H1 (cell line): ENCODE measurements around the gene STIM2. TPM values are rescaled to one million over a fixed set of nuclear protein-coding genes. Genes with fewer than 3 reads are reported as not detected.

Experiments used
- BRCA1 ChIP-seq: IDR thresholded peaks from 2 replicates; pipeline ENCODE4 v1.6.1; 2012; ENCODE audit warnings: low read depth, low read length, improper control_type of control experiment
- EGR1 ChIP-seq: IDR thresholded peaks from 2 replicates; pipeline ENCODE4 v1.6.1; 2011; ENCODE audit warnings: low read depth, low read length, borderline replicate concordance
- EZH2 ChIP-seq: fragments of 200-600 bp; sonication (generic); IDR thresholded peaks from 2 replicates; pipeline ENCODE4 v1.7.1; 2012; ENCODE audit warnings: low read depth, mild to moderate bottlenecking, moderate library complexity, low read length, inconsistent platforms; ENCODE audit not compliant: severe bottlenecking
- GABPA ChIP-seq: IDR thresholded peaks from 2 replicates; pipeline ENCODE4 v1.6.1; 2011; ENCODE audit warnings: mild to moderate bottlenecking, low read length, moderate library complexity, borderline replicate concordance; ENCODE audit not compliant: insufficient read depth
- HDAC6 ChIP-seq: IDR thresholded peaks from one replicate; pipeline ENCODE4 v1.7.1; 2012; ENCODE audit warnings: low read depth, mild to moderate bottlenecking, inconsistent platforms, low read length, moderate library complexity
- JUND ChIP-seq: IDR thresholded peaks from 2 replicates; pipeline ENCODE4 v1.6.1; 2011; ENCODE audit warnings: mild to moderate bottlenecking, improper control_type of control experiment, low read length
- PHF8 ChIP-seq: fragments of 200-600 bp; sonication (generic); conservative IDR thresholded peaks from 2 replicates; pipeline ENCODE4 v1.7.1; 2012; ENCODE audit warnings: low read depth, mild to moderate bottlenecking, inconsistent platforms, low read length, moderate library complexity
- POLR2AphosphoS5 ChIP-seq: IDR thresholded peaks from 2 replicates; pipeline ENCODE4 v1.6.1; 2011; ENCODE audit warnings: low read depth, low read length
- RBBP5 ChIP-seq: IDR thresholded peaks from 2 replicates; pipeline ENCODE4 v1.7.1; 2012; ENCODE audit warnings: low read depth, mild to moderate bottlenecking, inconsistent platforms, low read length, moderate library complexity, borderline replicate concordance
- SUZ12 ChIP-seq: fragments of 200-600 bp; sonication (generic); IDR thresholded peaks from 2 replicates; pipeline ENCODE4 v1.6.1; 2012; ENCODE audit warnings: mild to moderate bottlenecking, inconsistent platforms, low read length, moderate library complexity, mixed read lengths
- TAF7 ChIP-seq: optimal IDR thresholded peaks from 2 replicates; pipeline ENCODE3; 2011; ENCODE audit warnings: low read depth, mild to moderate bottlenecking, inconsistent platforms, low read length, moderate library complexity, borderline replicate concordance
- polyA plus RNA-seq, 7 experiments: library from polyadenylated mRNA; depleted of rRNA in 3 of 7; stranded (reverse) in 5 of 7; unstranded in 2 of 7; fragments of >200 nt in 5 of 7; fragments of 200-250 nt in 2 of 7; gene quantifications; 1 replicate in 5 of 7; 2 replicates in 1 of 7; 4 replicates in 1 of 7; pipeline versions ENCODE4 v1.2.1 to v1.2.3, GENCODE V29; 2011 to 2013; ENCODE audit warnings: missing spikeins in 2 of 7, mixed read lengths in 2 of 7
- total RNA-seq: library from RNA; stranded (reverse); fragmentation: NEBNext Ultra II Directional; extraction: Animal tissue kit (Norgen Biotek cat#: 25700); gene quantifications from 2 replicates; pipeline ENCODE4 v1.2.1, GENCODE V29; 2021
- TF ChIP-seq, protein P1 (sequence below): fragments of 300-600 bp; sonication (generic); IDR thresholded peaks from 2 replicates; pipeline ENCODE4 v1.7.1; 2012; ENCODE audit warnings: low read length, moderate library complexity, mild to moderate bottlenecking, inconsistent platforms; ENCODE audit not compliant: insufficient replicate concordance

Gene STIM2
- total and polyA plus RNA-seq, 2 of the 8 experiments (the other 6 are each of a cell fraction or from before 2014, with no cell fraction given) = 22.9 to 23.0 TPM

GRCh38 chr4:27050731-27051130 lies 190.1 kb downstream of the STIM2 start (continued):
- TF ChIP-seq, protein P1, sequence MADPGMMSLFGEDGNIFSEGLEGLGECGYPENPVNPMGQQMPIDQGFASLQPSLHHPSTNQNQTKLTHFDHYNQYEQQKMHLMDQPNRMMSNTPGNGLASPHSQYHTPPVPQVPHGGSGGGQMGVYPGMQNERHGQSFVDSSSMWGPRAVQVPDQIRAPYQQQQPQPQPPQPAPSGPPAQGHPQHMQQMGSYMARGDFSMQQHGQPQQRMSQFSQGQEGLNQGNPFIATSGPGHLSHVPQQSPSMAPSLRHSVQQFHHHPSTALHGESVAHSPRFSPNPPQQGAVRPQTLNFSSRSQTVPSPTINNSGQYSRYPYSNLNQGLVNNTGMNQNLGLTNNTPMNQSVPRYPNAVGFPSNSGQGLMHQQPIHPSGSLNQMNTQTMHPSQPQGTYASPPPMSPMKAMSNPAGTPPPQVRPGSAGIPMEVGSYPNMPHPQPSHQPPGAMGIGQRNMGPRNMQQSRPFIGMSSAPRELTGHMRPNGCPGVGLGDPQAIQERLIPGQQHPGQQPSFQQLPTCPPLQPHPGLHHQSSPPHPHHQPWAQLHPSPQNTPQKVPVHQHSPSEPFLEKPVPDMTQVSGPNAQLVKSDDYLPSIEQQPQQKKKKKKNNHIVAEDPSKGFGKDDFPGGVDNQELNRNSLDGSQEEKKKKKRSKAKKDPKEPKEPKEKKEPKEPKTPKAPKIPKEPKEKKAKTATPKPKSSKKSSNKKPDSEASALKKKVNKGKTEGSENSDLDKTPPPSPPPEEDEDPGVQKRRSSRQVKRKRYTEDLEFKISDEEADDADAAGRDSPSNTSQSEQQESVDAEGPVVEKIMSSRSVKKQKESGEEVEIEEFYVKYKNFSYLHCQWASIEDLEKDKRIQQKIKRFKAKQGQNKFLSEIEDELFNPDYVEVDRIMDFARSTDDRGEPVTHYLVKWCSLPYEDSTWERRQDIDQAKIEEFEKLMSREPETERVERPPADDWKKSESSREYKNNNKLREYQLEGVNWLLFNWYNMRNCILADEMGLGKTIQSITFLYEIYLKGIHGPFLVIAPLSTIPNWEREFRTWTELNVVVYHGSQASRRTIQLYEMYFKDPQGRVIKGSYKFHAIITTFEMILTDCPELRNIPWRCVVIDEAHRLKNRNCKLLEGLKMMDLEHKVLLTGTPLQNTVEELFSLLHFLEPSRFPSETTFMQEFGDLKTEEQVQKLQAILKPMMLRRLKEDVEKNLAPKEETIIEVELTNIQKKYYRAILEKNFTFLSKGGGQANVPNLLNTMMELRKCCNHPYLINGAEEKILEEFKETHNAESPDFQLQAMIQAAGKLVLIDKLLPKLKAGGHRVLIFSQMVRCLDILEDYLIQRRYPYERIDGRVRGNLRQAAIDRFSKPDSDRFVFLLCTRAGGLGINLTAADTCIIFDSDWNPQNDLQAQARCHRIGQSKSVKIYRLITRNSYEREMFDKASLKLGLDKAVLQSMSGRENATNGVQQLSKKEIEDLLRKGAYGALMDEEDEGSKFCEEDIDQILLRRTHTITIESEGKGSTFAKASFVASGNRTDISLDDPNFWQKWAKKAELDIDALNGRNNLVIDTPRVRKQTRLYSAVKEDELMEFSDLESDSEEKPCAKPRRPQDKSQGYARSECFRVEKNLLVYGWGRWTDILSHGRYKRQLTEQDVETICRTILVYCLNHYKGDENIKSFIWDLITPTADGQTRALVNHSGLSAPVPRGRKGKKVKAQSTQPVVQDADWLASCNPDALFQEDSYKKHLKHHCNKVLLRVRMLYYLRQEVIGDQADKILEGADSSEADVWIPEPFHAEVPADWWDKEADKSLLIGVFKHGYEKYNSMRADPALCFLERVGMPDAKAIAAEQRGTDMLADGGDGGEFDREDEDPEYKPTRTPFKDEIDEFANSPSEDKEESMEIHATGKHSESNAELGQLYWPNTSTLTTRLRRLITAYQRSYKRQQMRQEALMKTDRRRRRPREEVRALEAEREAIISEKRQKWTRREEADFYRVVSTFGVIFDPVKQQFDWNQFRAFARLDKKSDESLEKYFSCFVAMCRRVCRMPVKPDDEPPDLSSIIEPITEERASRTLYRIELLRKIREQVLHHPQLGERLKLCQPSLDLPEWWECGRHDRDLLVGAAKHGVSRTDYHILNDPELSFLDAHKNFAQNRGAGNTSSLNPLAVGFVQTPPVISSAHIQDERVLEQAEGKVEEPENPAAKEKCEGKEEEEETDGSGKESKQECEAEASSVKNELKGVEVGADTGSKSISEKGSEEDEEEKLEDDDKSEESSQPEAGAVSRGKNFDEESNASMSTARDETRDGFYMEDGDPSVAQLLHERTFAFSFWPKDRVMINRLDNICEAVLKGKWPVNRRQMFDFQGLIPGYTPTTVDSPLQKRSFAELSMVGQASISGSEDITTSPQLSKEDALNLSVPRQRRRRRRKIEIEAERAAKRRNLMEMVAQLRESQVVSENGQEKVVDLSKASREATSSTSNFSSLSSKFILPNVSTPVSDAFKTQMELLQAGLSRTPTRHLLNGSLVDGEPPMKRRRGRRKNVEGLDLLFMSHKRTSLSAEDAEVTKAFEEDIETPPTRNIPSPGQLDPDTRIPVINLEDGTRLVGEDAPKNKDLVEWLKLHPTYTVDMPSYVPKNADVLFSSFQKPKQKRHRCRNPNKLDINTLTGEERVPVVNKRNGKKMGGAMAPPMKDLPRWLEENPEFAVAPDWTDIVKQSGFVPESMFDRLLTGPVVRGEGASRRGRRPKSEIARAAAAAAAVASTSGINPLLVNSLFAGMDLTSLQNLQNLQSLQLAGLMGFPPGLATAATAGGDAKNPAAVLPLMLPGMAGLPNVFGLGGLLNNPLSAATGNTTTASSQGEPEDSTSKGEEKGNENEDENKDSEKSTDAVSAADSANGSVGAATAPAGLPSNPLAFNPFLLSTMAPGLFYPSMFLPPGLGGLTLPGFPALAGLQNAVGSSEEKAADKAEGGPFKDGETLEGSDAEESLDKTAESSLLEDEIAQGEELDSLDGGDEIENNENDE = no peak
- TF ChIP-seq POLR2AphosphoS5 (no peak), RBBP5 (no peak), EGR1 (no peak), BRCA1 (no peak), GABPA (no peak), SUZ12 (no peak), PHF8 (no peak), EZH2 (no peak), TAF7 (no peak), JUND (no peak), HDAC6 (no peak)
